ENCODE results near the gene ZNF138. TPM values are rescaled to one million over a fixed set of nuclear protein-coding genes. Genes with fewer than 3 reads are reported as not detected.
"Not testable (repeated sequence)": the region's sequence is repeated elsewhere in the genome, so short reads cannot be mapped to it uniquely, and the experiment has no call there.

Gene ZNF138
- polyA plus RNA-seq, 1 donor = 10.4 TPM

GRCh38 chr7:64835856-64836255, 41.6 kb downstream of the ZNF138 start:
- H3K4me3 ChIP-seq (ENCODE audit: low read length); H3K4me1 ChIP-seq (ENCODE audit: control insufficient read depth, insufficient read depth, low read length); H3K27me3 ChIP-seq (ENCODE audit: control insufficient read depth, insufficient read depth, low read length); H3K36me3 ChIP-seq (ENCODE audit: control insufficient read depth, insufficient read depth, low read length); H3K27ac ChIP-seq (ENCODE audit: low read length); H3K9me3 ChIP-seq (ENCODE audit: control insufficient read depth, low read depth, low read length); DNase-seq: not testable (repeated sequence)
- no CpG with 5 or more reads among the region's 8 CpGs for WGBS (ENCODE audit: insufficient coverage, low lambda C conversion rate)

GRCh38 chr7:64838051-64838450, 43.8 kb downstream of the ZNF138 start:
- H3K9me3 ChIP-seq (ENCODE audit: control insufficient read depth, low read depth, low read length); DNase-seq; H3K36me3 ChIP-seq (ENCODE audit: control insufficient read depth, insufficient read depth, low read length); H3K27ac ChIP-seq (ENCODE audit: low read length); H3K4me3 ChIP-seq (ENCODE audit: low read length); H3K27me3 ChIP-seq (ENCODE audit: control insufficient read depth, insufficient read depth, low read length); H3K4me1 ChIP-seq (ENCODE audit: control insufficient read depth, insufficient read depth, low read length): not testable (repeated sequence)
- no CpG with 5 or more reads among the region's 17 CpGs for WGBS (ENCODE audit: insufficient coverage, low lambda C conversion rate)

- H3K4me3 ChIP-seq (ENCODE audit: low read length) = no peak overlapping the region
- H3K4me1 ChIP-seq (ENCODE audit: control insufficient read depth, insufficient read depth, low read length) = no peaks in the 10 kb centered on the region
- H3K27ac ChIP-seq (ENCODE audit: low read length) = no peak overlapping the region
- H3K27me3 ChIP-seq (ENCODE audit: control insufficient read depth, insufficient read depth, low read length) = no peaks in the 10 kb centered on the region
- no peaks in the 10 kb centered on the region for H3K36me3 ChIP-seq (ENCODE audit: control insufficient read depth, insufficient read depth, low read length)
- DNase-seq = no peak
- WGBS (ENCODE audit: insufficient coverage, low lambda C conversion rate) = 75% methylated on average over 4 of the region's 14 CpGs
- H3K9me3 ChIP-seq (ENCODE audit: control insufficient read depth, low read depth, low read length) = peaks cover 4% of the 10 kb centered on the region
These were observed 44.5 kb downstream of the ZNF138 start for GRCh38 chr7:64838691-64839090.

GRCh38 chr7:64839910-64840309, 45.7 kb downstream of the ZNF138 start:
- H3K36me3 ChIP-seq (ENCODE audit: control insufficient read depth, insufficient read depth, low read length) = no peaks in the 10 kb centered on the region
- H3K4me1 ChIP-seq (ENCODE audit: control insufficient read depth, insufficient read depth, low read length) = no peaks in the 10 kb centered on the region
- no peak overlapping the region for H3K4me3 ChIP-seq (ENCODE audit: low read length)
- WGBS (ENCODE audit: insufficient coverage, low lambda C conversion rate) = no CpG with 5 or more reads among the region's 16 CpGs
- DNase-seq = no peak
- no peak overlapping the region for H3K27ac ChIP-seq (ENCODE audit: low read length)
- peaks cover 4% of the 10 kb centered on the region for H3K9me3 ChIP-seq (ENCODE audit: control insufficient read depth, low read depth, low read length)
- no peaks in the 10 kb centered on the region for H3K27me3 ChIP-seq (ENCODE audit: control insufficient read depth, insufficient read depth, low read length)

- DNase-seq = no peak
- H3K4me1 ChIP-seq (ENCODE audit: control insufficient read depth, insufficient read depth, low read length) = no peaks in the 10 kb centered on the region
- H3K27ac ChIP-seq (ENCODE audit: low read length) = no peak overlapping the region
- no peaks in the 10 kb centered on the region for H3K27me3 ChIP-seq (ENCODE audit: control insufficient read depth, insufficient read depth, low read length)
- H3K9me3 ChIP-seq (ENCODE audit: control insufficient read depth, low read depth, low read length) = no peaks in the 10 kb centered on the region
- no peaks in the 10 kb centered on the region for H3K36me3 ChIP-seq (ENCODE audit: control insufficient read depth, insufficient read depth, low read length)
- no peak overlapping the region for H3K4me3 ChIP-seq (ENCODE audit: low read length)
- WGBS (ENCODE audit: insufficient coverage, low lambda C conversion rate) = no CpG with 5 or more reads among the region's 5 CpGs
These were observed 55.2 kb downstream of the ZNF138 start for GRCh38 chr7:64849250-64849923.

GRCh38 chr7:64849924-64850499, 55.8 kb downstream of the ZNF138 start:
- no peak for DNase-seq
- Histone ChIP-seq H3K27me3 (ENCODE audit: control insufficient read depth, insufficient read depth, low read length) (no peaks in the 10 kb centered on the region), H3K36me3 (ENCODE audit: control insufficient read depth, insufficient read depth, low read length) (no peaks in the 10 kb centered on the region), H3K27ac (ENCODE audit: low read length) (no peak overlapping the region), H3K4me3 (ENCODE audit: low read length) (no peak overlapping the region), H3K9me3 (ENCODE audit: control insufficient read depth, low read depth, low read length) (no peaks in the 10 kb centered on the region), H3K4me1 (ENCODE audit: control insufficient read depth, insufficient read depth, low read length) (no peaks in the 10 kb centered on the region)
- WGBS (ENCODE audit: insufficient coverage, low lambda C conversion rate) = 73% methylated on average over 2 of the region's 7 CpGs

GRCh38 chr7:64853679-64854078, 59.5 kb downstream of the ZNF138 start:
- no peaks in the 10 kb centered on the region for H3K27me3 ChIP-seq (ENCODE audit: control insufficient read depth, insufficient read depth, low read length)
- H3K9me3 ChIP-seq (ENCODE audit: control insufficient read depth, low read depth, low read length) = no peaks in the 10 kb centered on the region
- no peak overlapping the region for H3K4me3 ChIP-seq (ENCODE audit: low read length)
- no peak overlapping the region for H3K27ac ChIP-seq (ENCODE audit: low read length)
- H3K36me3 ChIP-seq (ENCODE audit: control insufficient read depth, insufficient read depth, low read length) = no peaks in the 10 kb centered on the region
- no peaks in the 10 kb centered on the region for H3K4me1 ChIP-seq (ENCODE audit: control insufficient read depth, insufficient read depth, low read length)
- no peak for DNase-seq
- WGBS (ENCODE audit: insufficient coverage, low lambda C conversion rate) = 100% methylated on average over 2 of the region's 4 CpGs

GRCh38 chr7:64854969-64855368, 60.7 kb downstream of the ZNF138 start:
- H3K27me3 ChIP-seq (ENCODE audit: control insufficient read depth, insufficient read depth, low read length) = no peaks in the 10 kb centered on the region
- H3K36me3 ChIP-seq (ENCODE audit: control insufficient read depth, insufficient read depth, low read length) = no peaks in the 10 kb centered on the region
- no peak overlapping the region for H3K27ac ChIP-seq (ENCODE audit: low read length)
- no peak overlapping the region for H3K4me3 ChIP-seq (ENCODE audit: low read length)
- WGBS (ENCODE audit: insufficient coverage, low lambda C conversion rate) = no CpG with 5 or more reads among the region's 1 CpG
- H3K9me3 ChIP-seq (ENCODE audit: control insufficient read depth, low read depth, low read length) = no peaks in the 10 kb centered on the region
- no peak for DNase-seq
- no peaks in the 10 kb centered on the region for H3K4me1 ChIP-seq (ENCODE audit: control insufficient read depth, insufficient read depth, low read length)

- no peak overlapping the region for H3K4me3 ChIP-seq (ENCODE audit: low read length)
- no peak for DNase-seq
- H3K27ac ChIP-seq (ENCODE audit: low read length) = no peak overlapping the region
- H3K36me3 ChIP-seq (ENCODE audit: control insufficient read depth, insufficient read depth, low read length) = no peaks in the 10 kb centered on the region
- H3K9me3 ChIP-seq (ENCODE audit: control insufficient read depth, low read depth, low read length) = peaks cover 6% of the 10 kb centered on the region
- WGBS (ENCODE audit: insufficient coverage, low lambda C conversion rate) = no CpG with 5 or more reads among the region's 9 CpGs
- H3K4me1 ChIP-seq (ENCODE audit: control insufficient read depth, insufficient read depth, low read length) = no peaks in the 10 kb centered on the region
- no peaks in the 10 kb centered on the region for H3K27me3 ChIP-seq (ENCODE audit: control insufficient read depth, insufficient read depth, low read length)
These were observed 68.8 kb downstream of the ZNF138 start for GRCh38 chr7:64863021-64863420.

GRCh38 chr7:64863530-64863929, 69.3 kb downstream of the ZNF138 start:
- not testable (repeated sequence) for H3K27me3 ChIP-seq (ENCODE audit: control insufficient read depth, insufficient read depth, low read length); H3K27ac ChIP-seq (ENCODE audit: low read length); H3K4me3 ChIP-seq (ENCODE audit: low read length); H3K9me3 ChIP-seq (ENCODE audit: control insufficient read depth, low read depth, low read length); H3K4me1 ChIP-seq (ENCODE audit: control insufficient read depth, insufficient read depth, low read length); DNase-seq; H3K36me3 ChIP-seq (ENCODE audit: control insufficient read depth, insufficient read depth, low read length)
- WGBS (ENCODE audit: insufficient coverage, low lambda C conversion rate) = 100% methylated on average over 1 of the region's 3 CpGs

- WGBS (ENCODE audit: insufficient coverage, low lambda C conversion rate) = 100% methylated on average over 1 of the region's 7 CpGs
- Histone ChIP-seq H3K4me3 (ENCODE audit: low read length) (no peak overlapping the region), H3K27me3 (ENCODE audit: control insufficient read depth, insufficient read depth, low read length) (no peaks in the 10 kb centered on the region), H3K9me3 (ENCODE audit: control insufficient read depth, low read depth, low read length) (peaks cover 6% of the 10 kb centered on the region), H3K36me3 (ENCODE audit: control insufficient read depth, insufficient read depth, low read length) (no peaks in the 10 kb centered on the region), H3K27ac (ENCODE audit: low read length) (no peak overlapping the region), H3K4me1 (ENCODE audit: control insufficient read depth, insufficient read depth, low read length) (no peaks in the 10 kb centered on the region)
- DNase-seq = no peak
These were observed 69.7 kb downstream of the ZNF138 start for GRCh38 chr7:64863969-64864368.
